DND-41 (cell line): ENCODE data around the gene RASGRP1.
A peak's percentile ranks its signal among the peaks of the same experiment; 100 is the strongest.

Experiments
- ATAC-seq: fragments of 200-7000 bp; cut with Tn5 transposase; 3 replicates; pipeline ENCODE4 v1.9.1; 2021; ENCODE audit warnings: low read depth; ENCODE audit not compliant: insufficient read depth
- DNase-seq: peaks from one replicate; pipeline ENCODE4 v3.0.0-alpha.2; 2020
- H2AFZ ChIP-seq: 2 replicates; pipeline ENCODE4 v1.6.0; 2012; ENCODE audit warnings: low read depth, low read length
- H3K27ac ChIP-seq: 2 replicates; pipeline ENCODE4 v1.5.1; 2012; ENCODE audit warnings: low read length, inconsistent platforms
- H3K27me3 ChIP-seq: fragments of 200-600 bp; sonication (generic); 2 replicates; pipeline ENCODE4 v1.6.0; 2012; ENCODE audit warnings: low read length, mild to moderate bottlenecking, inconsistent platforms; ENCODE audit not compliant: insufficient read depth, poor library complexity
- H3K36me3 ChIP-seq: 2 replicates; pipeline ENCODE4 v1.5.1; 2012; ENCODE audit warnings: low read length, inconsistent platforms; ENCODE audit not compliant: insufficient read depth
- H3K4me1 ChIP-seq: 2 replicates; pipeline ENCODE4 v1.5.1; 2012; ENCODE audit warnings: mild to moderate bottlenecking, low read length; ENCODE audit not compliant: insufficient read depth
- H3K4me2 ChIP-seq: 2 replicates; pipeline ENCODE4 v1.6.0; 2012; ENCODE audit warnings: mild to moderate bottlenecking, moderate library complexity, low read length, inconsistent platforms; ENCODE audit not compliant: insufficient read depth
- H3K4me3 ChIP-seq, 2 experiments: fragments of 200-600 bp in 1 of 2; shearing (Covaris generic) in 1 of 2; 2 replicates each; pipeline ENCODE4 v1.5.1; 2012 to 2016; ENCODE audit warnings: inconsistent platforms in 2 of 2, low read length in 2 of 2, mild to moderate bottlenecking in 2 of 2, low read depth in 1 of 2, moderate library complexity in 1 of 2
- H3K79me2 ChIP-seq: 2 replicates; pipeline ENCODE4 v1.6.0; 2012; ENCODE audit warnings: low read length, inconsistent platforms; ENCODE audit not compliant: insufficient read depth
- H3K9ac ChIP-seq: 2 replicates; pipeline ENCODE4 v1.6.0; 2012; ENCODE audit warnings: low read depth, mild to moderate bottlenecking, inconsistent platforms, low read length, moderate library complexity
- H3K9me3 ChIP-seq: 2 replicates; pipeline ENCODE4 v1.5.1; 2012; ENCODE audit warnings: low read length, moderate library complexity, mild to moderate bottlenecking, inconsistent platforms; ENCODE audit not compliant: insufficient read depth, severe bottlenecking
- H4K20me1 ChIP-seq: 2 replicates; pipeline ENCODE4 v1.6.0; 2012; ENCODE audit warnings: low read length; ENCODE audit not compliant: insufficient read depth
- CTCF ChIP-seq: IDR thresholded peaks from 2 replicates; pipeline ENCODE4 v1.5.1; 2012; ENCODE audit warnings: borderline replicate concordance, low read length, moderate library complexity, mild to moderate bottlenecking; ENCODE audit not compliant: poor library complexity, severe bottlenecking; ENCODE audit errors: extremely low read depth
- EZH2 ChIP-seq: IDR thresholded peaks from 3 replicates; pipeline ENCODE4 v1.6.1; 2012; ENCODE audit warnings: borderline replicate concordance, low read depth, mild to moderate bottlenecking, moderate library complexity, low read length, inconsistent platforms; ENCODE audit not compliant: severe bottlenecking

Gene RASGRP1

GRCh38 chr15:38564557-38565286 is at the start of gene RASGRP1:
RASGRP1 (minus strand) TSS chr15:38564814; CDS start chr15:38564628, 186 bp downstream.
- H3K9me3 ChIP-seq, result no peaks in the 10 kb centered on the region
- H3K36me3 ChIP-seq, result no peaks in the 10 kb centered on the region
- no peaks in the 10 kb centered on the region for H3K27me3 ChIP-seq
- peak within 1 kb of the TSS; percentile 27 to 68; a peak in 3 of 4 replicates for H3K4me3 ChIP-seq
- peak within 1 kb of the TSS; percentile 91 for H3K4me2 ChIP-seq
- peaks cover 32% of the 10 kb centered on the region for H3K4me1 ChIP-seq
- no peaks in the 10 kb centered on the region; the same call in 1 of the 2 replicates for H4K20me1 ChIP-seq
- ATAC-seq (peak; percentile 84), DNase-seq (peak; percentile 84)
- H3K27ac ChIP-seq, result peak within 1 kb of the TSS; percentile 79
- H3K9ac ChIP-seq, result peak within 1 kb of the TSS; percentile 66
- TF ChIP-seq EZH2, result no peak
- TF ChIP-seq CTCF, result peak; percentile 59
- peaks cover 11% of the 10 kb centered on the region for H3K79me2 ChIP-seq
- peak within 1 kb of the TSS; percentile 59 for H2AFZ ChIP-seq

- Histone ChIP-seq H3K9ac (no peak overlapping the region), H2AFZ (no peak overlapping the region), H3K9me3 (no peaks in the 10 kb centered on the region)
These were observed 48.5 kb upstream of the RASGRP1 start for GRCh38 chr15:38613085-38613484.

GRCh38 chr15:38612159-38612863 is 47.7 kb upstream of the RASGRP1 start:
- H3K27me3 ChIP-seq, result no peaks in the 10 kb centered on the region
- H3K4me3 ChIP-seq, result no peak overlapping the region
- DNase-seq (no peak), ATAC-seq (no peak)
- no peaks in the 10 kb centered on the region for H3K36me3 ChIP-seq
- no peaks in the 10 kb centered on the region for H4K20me1 ChIP-seq
- no peak overlapping the region for H3K9ac ChIP-seq
- H3K79me2 ChIP-seq, result no peaks in the 10 kb centered on the region
- no peak overlapping the region for H2AFZ ChIP-seq
- no peak overlapping the region for H3K27ac ChIP-seq
- H3K9me3 ChIP-seq, result no peaks in the 10 kb centered on the region
- TF ChIP-seq CTCF, result no peak
- TF ChIP-seq EZH2, result no peak
- H3K4me1 ChIP-seq, result peaks cover 17% of the 10 kb centered on the region
- no peak overlapping the region for H3K4me2 ChIP-seq

More at GRCh38 chr15:38613085-38613484, 48.5 kb upstream of the RASGRP1 start:
- Histone ChIP-seq H3K27me3 (no peaks in the 10 kb centered on the region), H3K27ac (no peak overlapping the region), H4K20me1 (no peaks in the 10 kb centered on the region), H3K79me2 (no peaks in the 10 kb centered on the region), H3K4me3 (no peak overlapping the region), H3K4me2 (no peak overlapping the region), H3K4me1 (peaks cover 17% of the 10 kb centered on the region), H3K36me3 (no peaks in the 10 kb centered on the region)
- peak; percentile 28; the same call in 2 of the 3 replicates for ATAC-seq
- peak; percentile 27 for DNase-seq
- no peak for TF ChIP-seq CTCF
- TF ChIP-seq EZH2, result no peak
